GM18951 (cell line): ENCODE measurements around the gene SHB.

Experiments
- POLR2A ChIP-seq: IDR thresholded peaks from 4 replicates; pipeline ENCODE4 v1.6.1; 2011; ENCODE audit warnings: mild to moderate bottlenecking; ENCODE audit not compliant: insufficient read length, insufficient read depth; ENCODE audit errors: extremely low read depth
- in situ Hi-C: fragments of 300-500 bp; cut with MboI; formaldehyde crosslinking; loops from one replicate; pipeline ENCODE4 v1.12.0; 2022; ENCODE audit warnings: low sequenced_read_pairs, mixed read lengths, inconsistent platforms; ENCODE audit not compliant: unreplicated experiment

Gene SHB

DNA sequence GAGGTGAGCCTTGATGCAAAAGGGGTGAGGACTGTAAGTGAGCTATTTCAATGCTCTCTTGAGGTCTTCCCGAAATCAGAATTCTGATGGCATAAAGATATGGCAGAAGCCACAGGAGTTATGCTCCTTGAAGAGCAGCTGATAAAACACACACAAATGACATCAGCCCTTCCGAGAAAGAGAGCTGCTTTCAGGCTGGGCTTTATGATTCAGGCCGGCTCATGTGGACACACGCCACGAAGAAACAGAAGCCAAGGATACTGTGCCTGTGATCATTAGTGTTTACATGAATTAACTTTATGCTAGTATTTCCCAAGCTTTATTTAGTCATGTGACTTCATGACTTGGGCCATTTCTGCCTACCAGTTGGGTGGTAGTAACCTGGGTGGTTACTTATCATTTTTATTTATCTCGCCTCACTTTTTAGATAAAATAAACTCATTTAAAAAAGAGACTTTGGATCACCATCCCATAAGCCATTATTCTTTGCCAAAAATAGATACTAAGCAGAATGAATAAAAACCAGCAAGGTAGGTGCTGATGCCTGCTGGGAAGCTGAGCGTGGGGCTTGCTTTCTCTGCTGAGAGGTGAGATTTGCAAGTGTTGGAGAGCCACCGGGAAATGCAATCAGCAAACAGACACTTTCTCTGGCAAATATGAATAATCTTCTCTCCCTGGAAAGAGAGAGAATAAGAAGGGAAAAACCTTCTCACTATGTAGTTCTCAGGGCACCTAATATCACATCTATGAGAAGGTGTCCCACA is 92.1 kb downstream of the SHB start:
- no peak for TF ChIP-seq POLR2A
- in situ Hi-C loops = no loop called here

DNA sequence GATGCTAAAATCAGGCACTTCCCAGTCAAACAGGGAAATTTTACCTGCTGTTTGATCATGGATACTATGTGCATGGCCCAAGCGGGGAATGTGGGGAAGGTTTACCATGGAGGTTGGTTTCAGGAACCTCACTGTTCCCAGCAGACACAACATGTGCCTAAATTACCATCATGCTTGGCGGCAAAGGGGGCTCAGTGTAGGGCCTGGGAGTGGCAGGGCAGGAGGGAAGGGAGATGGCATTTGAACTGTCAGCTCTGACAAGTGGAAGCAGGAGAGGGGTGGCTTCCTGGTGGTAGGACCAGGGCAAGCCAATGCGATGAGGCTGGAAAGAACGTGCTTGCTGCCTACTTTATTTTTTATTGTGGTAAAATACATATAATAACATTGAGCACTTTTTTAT is 93.4 kb downstream of the SHB start:
- TF ChIP-seq POLR2A = no peak
- in situ Hi-C loops = no loop called here

DNA sequence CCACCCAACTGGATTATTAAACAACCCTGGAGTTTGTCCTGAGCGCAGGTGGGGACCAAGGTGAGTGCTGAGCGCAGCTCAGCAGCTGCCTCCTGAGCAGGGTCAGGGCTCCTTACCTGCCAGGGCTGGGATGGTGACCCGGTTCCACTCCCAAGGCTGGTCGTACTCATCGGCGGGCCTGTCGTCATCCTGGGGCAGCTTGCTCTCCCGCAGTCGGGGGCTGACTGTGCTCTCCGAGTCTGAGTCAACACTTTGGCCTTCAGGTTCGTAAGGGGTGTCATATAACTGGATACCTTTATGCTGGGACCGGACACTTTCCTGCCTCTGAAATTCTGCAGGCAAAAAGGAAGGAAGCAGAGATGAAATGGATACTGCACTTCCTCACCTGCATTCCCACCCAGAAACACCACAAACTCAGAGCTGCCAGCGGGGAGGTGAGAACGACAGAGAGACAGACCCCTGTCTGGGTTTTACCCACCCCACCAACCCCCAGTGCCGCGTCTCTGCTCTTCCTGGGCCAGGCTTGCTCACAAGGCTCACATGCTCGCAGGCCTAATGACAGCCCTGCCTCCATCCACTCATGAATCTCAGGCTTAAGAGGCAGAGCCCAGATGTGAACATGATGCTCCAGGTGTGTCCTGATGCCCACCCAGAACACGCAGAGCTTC is 94.4 kb downstream of the SHB start:
- no peak for TF ChIP-seq POLR2A
- in situ Hi-C loops = no loop called here

DNA sequence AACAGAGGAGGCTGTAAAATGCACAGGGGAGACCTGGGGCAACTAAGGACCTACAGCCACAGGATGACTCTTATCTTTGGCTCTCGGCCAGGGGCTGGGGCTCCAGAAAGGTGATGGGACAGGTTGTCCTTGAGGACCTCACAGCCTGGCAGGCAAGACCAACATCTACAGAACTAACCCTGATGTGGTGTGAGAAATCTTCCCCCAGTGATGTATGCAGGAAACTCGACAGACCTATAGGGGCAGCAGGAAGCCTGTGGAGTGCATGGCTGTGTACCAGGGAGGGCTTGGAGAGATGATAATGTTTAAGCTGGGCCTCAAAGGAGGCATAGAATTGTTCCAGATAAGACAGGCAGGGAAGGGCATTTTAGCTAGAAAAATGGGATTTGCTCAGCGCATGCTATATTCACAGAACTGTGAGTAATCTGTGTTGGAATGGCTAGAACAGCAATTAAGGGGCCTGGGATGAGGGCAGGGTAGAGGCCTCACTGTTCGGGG is 96.6 kb downstream of the SHB start:
- no peak for TF ChIP-seq POLR2A
- in situ Hi-C loops = no loop called here

DNA sequence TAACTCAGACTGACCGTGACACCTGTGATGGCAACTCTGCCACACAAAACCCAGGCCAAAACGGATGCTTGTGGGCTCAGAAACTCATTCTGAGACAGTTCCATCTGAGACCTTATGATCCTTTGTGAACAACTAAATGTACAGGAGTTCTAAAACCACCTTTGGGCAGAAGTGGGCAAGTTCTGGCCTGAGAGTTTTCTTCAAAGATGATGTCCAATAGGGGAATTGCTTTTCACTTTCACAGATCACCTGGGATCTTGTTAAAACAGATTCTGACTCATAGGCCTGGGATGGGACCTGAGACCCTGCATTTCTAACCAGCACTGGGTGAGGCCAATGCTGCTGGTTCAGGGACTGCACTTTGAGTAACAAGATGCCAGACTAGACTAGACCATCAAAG is 97.3 kb downstream of the SHB start:
- in situ Hi-C loops = no loop called here
- no peak for TF ChIP-seq POLR2A

DNA sequence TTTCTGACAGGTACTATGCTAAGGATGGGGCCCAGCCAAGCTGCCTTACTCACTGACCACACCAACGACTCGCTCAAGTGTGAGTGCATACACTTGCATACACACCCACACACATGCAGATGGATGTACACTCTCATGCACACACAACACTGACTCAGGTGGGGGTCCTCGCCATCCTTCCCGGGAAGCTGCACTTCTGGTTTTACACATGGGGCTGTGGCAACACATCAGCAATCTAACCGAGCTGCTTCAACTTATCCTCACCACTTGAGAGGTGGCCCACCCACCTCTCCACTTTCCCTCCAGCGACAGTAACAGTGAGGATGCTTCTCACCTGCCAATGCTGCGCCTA is 97.9 kb downstream of the SHB start:
- TF ChIP-seq POLR2A = no peak
- in situ Hi-C loops = no loop called here

DNA sequence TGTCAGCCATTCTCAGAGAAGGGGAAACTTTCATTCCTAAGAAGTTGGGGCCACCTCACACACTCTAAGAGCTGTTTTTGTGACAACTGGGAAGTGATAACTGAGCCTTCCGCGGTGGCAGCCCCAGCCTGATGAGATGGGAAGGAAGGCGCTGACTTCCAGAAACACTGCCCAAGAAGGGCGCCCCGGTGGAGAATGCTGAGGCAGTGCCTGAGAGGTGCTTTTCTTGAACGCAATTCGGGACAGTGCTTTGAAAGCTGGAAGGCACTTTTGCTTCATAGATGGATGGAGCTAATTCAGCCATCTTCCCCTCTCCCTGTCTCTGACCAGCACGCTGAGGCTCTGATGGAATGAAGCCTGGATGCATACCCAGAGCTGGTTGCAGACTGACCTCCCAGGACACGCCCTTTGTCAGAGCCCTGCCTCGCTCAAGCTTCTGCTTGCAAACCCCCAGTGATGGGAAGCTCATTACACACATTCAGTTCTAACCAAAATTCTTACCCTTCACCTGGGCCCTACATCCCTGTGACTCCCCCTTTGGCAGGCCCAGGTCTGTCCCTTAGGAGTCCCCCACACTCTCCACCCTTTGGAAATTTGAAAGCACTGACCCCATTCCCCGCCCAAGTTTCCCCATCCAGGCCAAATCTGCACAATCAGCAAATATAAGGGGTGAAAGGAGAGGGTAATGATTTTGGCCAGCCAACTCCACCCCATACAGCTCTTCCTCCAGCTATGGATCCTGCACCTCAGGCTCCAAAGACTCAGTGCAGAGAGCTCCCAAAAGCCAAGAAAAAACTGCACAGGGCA is 98.5 kb downstream of the SHB start:
- TF ChIP-seq POLR2A = no peak
- in situ Hi-C loops = no loop called here

DNA sequence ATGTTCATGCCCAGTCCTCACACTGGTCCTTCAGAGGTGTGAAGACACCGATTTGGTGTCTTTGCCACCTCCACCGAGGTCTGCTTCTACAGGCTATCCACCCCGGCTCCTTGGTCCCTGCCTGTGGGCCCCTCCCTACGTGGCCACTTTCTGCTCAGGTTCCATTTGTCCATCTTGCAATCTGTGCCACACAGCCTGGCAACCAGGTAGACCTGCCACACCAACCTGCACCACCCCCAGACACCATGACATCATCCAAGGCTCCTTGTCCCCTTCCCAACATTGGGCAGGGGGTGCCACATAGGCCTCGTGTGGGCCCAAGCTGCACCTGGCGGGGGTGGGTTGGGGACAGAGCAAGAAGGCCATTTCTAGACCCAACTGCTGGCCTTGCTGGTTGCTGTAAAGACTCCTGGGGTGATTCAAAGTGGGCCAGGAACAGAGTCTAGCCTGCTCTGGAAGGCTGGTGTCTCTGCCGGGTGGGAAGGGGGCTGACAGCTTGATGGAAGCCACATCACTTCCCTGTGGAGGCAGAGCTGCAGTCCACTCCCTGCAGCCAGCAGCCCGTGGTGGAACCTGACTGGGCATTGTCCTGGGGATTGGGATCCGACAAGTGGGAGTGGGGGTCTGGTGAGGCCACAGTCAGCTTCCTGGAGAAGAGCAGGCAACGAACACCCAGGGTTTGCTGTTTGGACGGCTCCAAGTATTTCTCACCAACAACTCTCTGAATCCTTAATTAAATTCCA is 99.3 kb downstream of the SHB start:
- in situ Hi-C loops = no loop called here
- no peak for TF ChIP-seq POLR2A

DNA sequence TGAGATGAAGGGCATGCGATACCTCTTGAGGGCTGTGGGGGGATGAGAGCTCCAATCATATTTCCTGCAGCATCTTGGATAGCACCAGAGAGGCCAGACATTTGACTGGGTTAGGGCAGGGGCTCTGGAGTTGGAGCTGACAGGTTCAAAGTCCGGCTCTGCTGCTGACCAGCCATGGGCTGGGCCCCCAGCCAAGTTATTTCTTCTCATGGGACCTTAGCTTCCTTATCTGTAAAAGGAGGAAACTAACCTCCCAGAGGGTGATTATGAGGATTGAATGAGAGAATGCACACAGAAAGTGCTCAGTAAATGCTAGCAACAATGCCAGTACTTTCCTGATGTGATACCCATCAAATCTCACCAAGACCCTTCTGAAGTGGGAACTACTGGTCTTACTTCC is 99.9 kb downstream of the SHB start:
- in situ Hi-C loops = no loop called here
- TF ChIP-seq POLR2A = no peak

DNA sequence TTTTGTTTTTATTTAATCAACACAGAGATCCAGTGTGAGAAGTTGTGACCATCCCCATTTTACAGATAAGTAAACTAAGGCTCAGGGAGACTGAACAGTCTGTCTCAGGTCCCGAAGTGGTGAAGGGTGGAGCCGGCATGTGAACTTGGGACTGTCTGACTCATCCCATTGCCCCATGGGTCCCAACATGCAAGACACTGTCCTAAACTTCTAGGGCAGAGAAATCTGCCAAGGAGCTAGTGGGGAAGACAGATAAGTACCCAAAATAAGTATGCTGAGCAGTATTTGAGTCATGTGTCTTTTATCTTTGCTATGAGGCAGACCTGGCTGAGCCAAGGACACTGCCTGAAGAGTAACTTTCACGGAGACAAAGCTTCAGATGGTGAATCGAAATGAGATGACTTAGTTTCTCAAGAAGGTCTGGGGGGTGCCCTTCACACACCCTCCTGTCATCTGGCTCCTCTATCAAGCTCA is 100.8 kb downstream of the SHB start:
- in situ Hi-C loops = no loop called here
- TF ChIP-seq POLR2A = no peak

DNA sequence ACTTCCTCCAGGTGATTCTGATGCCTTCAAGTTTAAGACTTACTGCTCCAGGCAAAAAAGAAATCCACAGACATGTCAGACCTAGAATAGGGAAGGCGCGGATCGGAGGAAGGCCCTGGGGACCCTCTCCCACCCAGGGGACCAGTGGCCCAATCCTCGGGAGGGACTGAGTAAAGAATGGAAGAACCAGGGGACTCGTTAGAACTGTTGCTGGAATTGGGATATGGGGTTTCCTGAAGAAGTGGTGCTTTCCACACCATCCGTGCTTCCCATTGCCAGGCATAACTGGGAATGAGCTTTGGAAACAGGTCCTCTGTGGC is 101.3 kb downstream of the SHB start:
- in situ Hi-C loops = no loop called here
- no peak for TF ChIP-seq POLR2A

DNA sequence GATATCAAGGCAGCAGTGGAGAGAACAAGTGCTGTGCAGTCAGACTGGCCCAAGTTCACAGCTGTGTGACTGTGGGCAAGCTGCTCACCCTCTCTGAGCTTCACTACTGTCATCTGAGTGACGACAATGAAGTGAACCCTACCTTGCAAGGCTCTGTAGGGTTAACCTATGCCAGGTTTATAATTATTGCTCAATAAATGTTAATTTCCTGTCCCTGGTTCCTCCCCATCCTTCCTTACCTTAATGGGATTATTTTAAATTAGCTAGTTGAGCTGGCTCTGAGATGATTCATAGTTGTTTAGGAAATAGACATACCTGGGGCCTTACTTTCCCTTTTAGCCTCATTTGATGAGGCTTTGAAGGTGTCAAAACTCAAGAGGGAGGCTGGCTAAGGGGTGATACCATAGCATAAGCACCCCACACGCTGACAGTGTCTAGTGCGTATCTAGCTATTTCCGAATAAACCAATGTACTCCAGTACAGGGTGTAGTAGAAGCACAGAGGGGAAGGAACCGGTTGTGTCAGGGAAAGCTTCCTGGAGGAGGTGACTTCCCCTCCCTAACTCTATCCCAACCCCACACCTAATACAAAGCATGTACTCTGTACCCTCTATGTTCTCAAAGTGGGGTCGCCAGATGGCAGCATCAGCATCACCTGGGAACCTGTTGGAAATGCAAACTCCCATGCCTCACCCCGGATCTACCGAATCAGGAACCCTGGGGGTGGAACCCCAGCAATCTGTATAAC is 101.8 kb downstream of the SHB start:
- TF ChIP-seq POLR2A = no peak
- in situ Hi-C loops = no loop called here
